Breast epithelium (tissue), 4 donors: Measurements from ENCODE around the gene FANK1. TPM values are rescaled to one million over a fixed set of nuclear protein-coding genes. Genes with fewer than 3 reads are reported as not detected.

Experiments
- DNase-seq, 2 donors: peaks; one replicate each; pipeline ENCODE4 v3.0.0-alpha.2; 2019; ENCODE audit warnings: low spot score in 2 of 2
- H3K27ac ChIP-seq, 2 donors: fragments of 200-600 bp; sonication (generic) in 1 of 2; one replicate each; pipeline ENCODE4 v1.5.1; 2016 to 2019; ENCODE audit warnings: mild to moderate bottlenecking in 1 of 2
- H3K27me3 ChIP-seq, 2 donors: fragments of 200-600 bp; sonication (generic) in 1 of 2; one replicate each; pipeline versions ENCODE4 v1.5.1 to v1.6.0; 2017 to 2019; ENCODE audit warnings: control low read depth in 1 of 2, mild to moderate bottlenecking in 1 of 2
- H3K36me3 ChIP-seq: fragments of 200-600 bp; one replicate; pipeline ENCODE4 v1.5.1; 2019
- H3K4me1 ChIP-seq, 2 donors: fragments of 200-600 bp; sonication (generic); one replicate each; pipeline ENCODE4 v1.5.1; 2016 to 2019; ENCODE audit warnings: control low read depth in 1 of 2
- H3K4me3 ChIP-seq, 3 donors: fragments of 200-600 bp; sonication (generic); 1 replicate in 2 of 3; 2 replicates in 1 of 3; pipeline ENCODE4 v1.5.1; 2016 to 2019; ENCODE audit warnings: mild to moderate bottlenecking in 3 of 3, moderate library complexity in 2 of 3
- H3K9me3 ChIP-seq, 2 donors: fragments of 200-600 bp; sonication (generic) in 1 of 2; one replicate each; pipeline ENCODE4 v1.5.1; 2016 to 2019; ENCODE audit warnings: control low read depth in 1 of 2
- CTCF ChIP-seq, 3 donors: fragments of 450-650 bp; IDR thresholded peaks; one replicate each; pipeline ENCODE4 v1.5.1; 2016 to 2017; ENCODE audit warnings: antibody characterized with exemption in 3 of 3, mild to moderate bottlenecking in 3 of 3, moderate library complexity in 3 of 3
- POLR2A ChIP-seq: fragments of 450-650 bp; IDR thresholded peaks from one replicate; pipeline ENCODE4 v1.6.1; 2016; ENCODE audit warnings: antibody characterized with exemption, mild to moderate bottlenecking, moderate library complexity
- POLR2AphosphoS5 ChIP-seq, 3 donors: sonication (generic); formaldehyde crosslinking; IDR thresholded peaks; one replicate each; pipeline ENCODE4 v1.6.1; 2017; ENCODE audit warnings: antibody characterized with exemption in 3 of 3
- intact Hi-C: fragments of 100-400 bp; cut with DNase I; formaldehyde crosslinking; loops from one replicate; pipeline ENCODE4 v1.15.1; 2023; ENCODE audit warnings: low total_unique reads
- total RNA-seq, 3 donors: library from RNA; depleted of rRNA; stranded (reverse); fragments of >200 nt; gene quantifications; one replicate each; pipeline ENCODE4 v1.1.0, GENCODE V29; 2016

FANK1 gene
- total RNA-seq, 3 donors from 2014 or later, result 2.6 to 18.1 (median 13.8) TPM

- H3K9me3 ChIP-seq, result no peaks in the 10 kb centered on the region
- intact Hi-C loops, result no loop called here
- H3K4me3 ChIP-seq, result no peak overlapping the region
- no peak overlapping the region for H3K27ac ChIP-seq
- DNase-seq, result no peak
- no peaks in the 10 kb centered on the region for H3K36me3 ChIP-seq
- TF ChIP-seq POLR2A (no peak), CTCF (IDR thresholded peaks at IDR 0.05) (no peak), POLR2AphosphoS5 (IDR thresholded peaks at IDR 0.05) (no peak)
- H3K4me1 ChIP-seq, result no peaks in the 10 kb centered on the region
- H3K27me3 ChIP-seq, result no peaks in the 10 kb centered on the region
Observed at GRCh38 chr10:126054191-126054590, 157.8 kb downstream of the FANK1 start.

GRCh38 chr10:126057494-126057893, 161.1 kb downstream of the FANK1 start:
- no peak overlapping the region for H3K27ac ChIP-seq
- no peaks in the 10 kb centered on the region for H3K36me3 ChIP-seq
- intact Hi-C loops, result loop anchor here (5.0 kb wide), 1 partner anchor 165 kb away; no protein-coding TSS in a partner anchor
- TF ChIP-seq POLR2A (no peak), POLR2AphosphoS5 (IDR thresholded peaks at IDR 0.05) (no peak), CTCF (IDR thresholded peaks at IDR 0.05) (no peak)
- no peaks in the 10 kb centered on the region for H3K9me3 ChIP-seq
- no peaks in the 10 kb centered on the region for H3K4me1 ChIP-seq
- no peak overlapping the region for H3K4me3 ChIP-seq
- H3K27me3 ChIP-seq, result no peaks in the 10 kb centered on the region
- no peak for DNase-seq

GRCh38 chr10:126058104-126058503, 161.7 kb downstream of the FANK1 start:
- Histone ChIP-seq H3K9me3 (no peaks in the 10 kb centered on the region), H3K27me3 (no peaks in the 10 kb centered on the region), H3K4me1 (no peaks in the 10 kb centered on the region), H3K27ac (no peak overlapping the region), H3K36me3 (no peaks in the 10 kb centered on the region), H3K4me3 (no peak overlapping the region)
- DNase-seq, result no peak
- TF ChIP-seq POLR2AphosphoS5 (IDR thresholded peaks at IDR 0.05) (no peak), POLR2A (no peak), CTCF (IDR thresholded peaks at IDR 0.05) (no peak)
- intact Hi-C loops, result loop anchor here (5.0 kb wide), 1 partner anchor 164 kb away; no protein-coding TSS in a partner anchor

- Histone ChIP-seq H3K4me3 (no peak overlapping the region), H3K27me3 (no peaks in the 10 kb centered on the region), H3K4me1 (no peaks in the 10 kb centered on the region), H3K27ac (no peak overlapping the region), H3K9me3 (no peaks in the 10 kb centered on the region), H3K36me3 (no peaks in the 10 kb centered on the region)
- DNase-seq, result no peak
- intact Hi-C loops, result loop anchor here (5.0 kb wide), 1 partner anchor 164 kb away; no protein-coding TSS in a partner anchor
- TF ChIP-seq POLR2A (no peak), CTCF (IDR thresholded peaks at IDR 0.05) (no peak), POLR2AphosphoS5 (IDR thresholded peaks at IDR 0.05) (no peak)
Observed at GRCh38 chr10:126058507-126058906, 162.1 kb downstream of the FANK1 start.

Other genes with a start within 250 kb of the FANK1 start
- gene TEX36, start 213.4 kb upstream of the FANK1 start, total RNA-seq, result not detected
- 10 to 100 TPM; 23.8 to 37.3 (median 35.1) TPM for gene EDRF1, start 176.9 kb upstream of the FANK1 start, total RNA-seq
- under 1 TPM in 2 of 3 donors, not detected in 1; 0.33 to 0.59 TPM for gene MMP21, start 120.7 kb upstream of the FANK1 start, total RNA-seq
- 10 to 100 TPM; 31.5 to 45.2 (median 35.1) TPM for gene UROS, start 73.3 kb upstream of the FANK1 start, total RNA-seq
- gene BCCIP, start 73.0 kb upstream of the FANK1 start, total RNA-seq, result 10 to 100 TPM; 41.9 to 60.0 (median 46.5) TPM
- gene DHX32, start 15.3 kb upstream of the FANK1 start, total RNA-seq, result 10 to 100 TPM; 18.1 to 54.6 (median 42.0) TPM